CD4-positive, alpha-beta T cell treated with Interleukin-21 for 1 hour (primary cell): ENCODE results near the gene GPR139.

Experiments
- DNase-seq: peaks from one replicate; pipeline ENCODE4 v3.0.0-alpha.2; 2020

The GPR139 gene

DNA sequence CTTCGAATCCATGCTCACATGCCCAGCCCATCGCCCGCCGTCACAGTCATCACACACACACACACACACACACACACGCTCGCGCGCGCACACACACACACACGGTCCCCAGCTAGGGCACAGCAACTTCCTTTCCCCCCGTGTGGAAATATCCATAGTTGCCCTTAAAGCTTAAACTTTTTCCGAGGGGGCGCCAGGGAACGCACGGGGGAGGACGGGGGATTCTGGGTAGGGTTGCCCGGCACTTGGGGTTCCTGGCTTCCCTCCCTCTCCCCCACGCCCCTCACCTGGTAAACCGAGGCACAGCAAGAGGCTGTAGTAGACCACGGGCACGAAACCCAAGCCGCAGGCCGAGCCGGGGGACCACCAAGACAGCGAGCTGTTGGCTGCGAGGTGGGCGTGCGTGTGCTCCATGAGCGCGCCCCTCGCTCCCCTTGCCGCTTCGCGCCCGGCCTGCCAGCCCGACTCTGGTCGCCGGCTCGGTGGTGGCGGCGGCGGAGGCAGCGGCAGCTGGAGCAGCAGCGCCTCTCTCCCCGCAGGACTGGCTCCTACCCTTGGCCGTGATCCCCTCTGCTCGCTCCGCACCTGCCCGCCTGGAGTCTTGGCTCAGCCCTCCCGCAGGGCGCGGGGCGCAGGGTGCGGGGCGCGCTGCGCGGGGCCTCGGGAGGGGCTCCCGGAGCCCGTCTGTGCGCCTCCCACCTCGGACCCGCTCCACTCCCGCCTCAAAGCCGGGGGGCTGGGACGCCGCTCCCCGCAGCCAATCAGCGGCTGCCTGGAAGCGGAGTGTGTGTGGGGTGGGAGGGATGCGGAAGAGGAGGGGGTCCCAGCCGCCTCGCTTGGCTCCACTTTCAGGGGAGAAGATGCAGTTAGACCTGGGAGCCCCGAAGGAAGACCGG is at the start of gene GPR139:
Gene GPR139 (minus strand): TSS at position 688 of the 896 bp plus-strand sequence. CDS start 274 bp downstream, at position 414.
- no peak for DNase-seq

DNA sequence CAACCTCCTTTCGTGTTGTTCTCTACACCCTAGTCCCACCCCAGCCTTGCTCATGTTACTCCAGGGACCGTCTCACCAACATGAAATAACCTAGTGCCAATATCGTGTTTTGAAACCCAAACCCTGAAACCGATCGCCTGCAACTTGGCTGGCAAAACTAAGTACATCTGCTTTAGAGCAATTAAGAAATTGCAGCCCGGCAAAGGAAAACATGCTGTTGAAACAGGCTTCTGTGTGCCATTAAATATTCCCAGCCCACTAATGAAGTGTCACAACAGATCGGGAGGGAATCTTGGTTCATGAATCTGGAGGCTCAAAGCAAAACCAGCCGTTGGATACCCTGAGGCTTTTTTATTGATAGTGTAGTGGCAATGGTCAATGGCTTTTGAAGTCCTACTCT is 48.3 kb upstream of the GPR139 start:
- no peak for DNase-seq

DNA sequence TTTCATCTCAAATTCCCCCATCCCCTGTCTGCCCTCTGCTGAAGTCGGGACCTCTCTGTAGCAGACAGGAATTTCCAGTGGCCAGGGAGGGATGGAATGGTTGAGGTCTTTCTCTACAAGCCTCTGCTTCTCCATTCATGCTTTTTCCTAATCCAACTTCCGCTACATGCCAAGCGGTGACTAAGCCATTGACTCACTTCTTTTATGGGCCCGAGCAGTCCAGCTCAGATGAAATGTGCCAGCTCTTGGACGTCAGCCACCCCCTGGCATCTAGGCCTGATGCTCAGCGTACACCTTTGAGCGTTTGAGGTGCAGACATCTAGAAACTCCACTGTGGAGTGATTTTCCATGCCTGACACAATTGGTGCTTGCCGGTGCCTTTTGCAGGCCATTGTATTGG is 40.7 kb upstream of the GPR139 start:
- DNase-seq = no peak

DNA sequence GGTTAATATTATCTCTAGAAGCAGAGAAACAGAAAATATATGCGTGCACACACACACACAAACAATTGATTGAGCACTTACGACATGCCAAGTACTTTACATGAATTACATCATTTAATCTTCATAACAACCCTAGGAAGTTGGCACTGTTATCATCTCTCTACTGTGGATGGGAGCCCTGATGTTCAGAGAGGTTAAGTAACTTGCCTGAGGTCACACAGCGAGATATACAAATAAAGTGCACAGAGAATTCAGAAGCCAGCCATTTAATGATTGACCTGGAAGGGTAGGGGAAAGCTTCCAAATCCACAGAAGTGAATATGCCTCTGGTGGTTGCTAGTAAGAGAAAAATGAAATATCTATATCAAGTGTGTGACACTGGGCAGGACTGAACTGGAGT is 37.5 kb upstream of the GPR139 start:
- no peak for DNase-seq

DNA sequence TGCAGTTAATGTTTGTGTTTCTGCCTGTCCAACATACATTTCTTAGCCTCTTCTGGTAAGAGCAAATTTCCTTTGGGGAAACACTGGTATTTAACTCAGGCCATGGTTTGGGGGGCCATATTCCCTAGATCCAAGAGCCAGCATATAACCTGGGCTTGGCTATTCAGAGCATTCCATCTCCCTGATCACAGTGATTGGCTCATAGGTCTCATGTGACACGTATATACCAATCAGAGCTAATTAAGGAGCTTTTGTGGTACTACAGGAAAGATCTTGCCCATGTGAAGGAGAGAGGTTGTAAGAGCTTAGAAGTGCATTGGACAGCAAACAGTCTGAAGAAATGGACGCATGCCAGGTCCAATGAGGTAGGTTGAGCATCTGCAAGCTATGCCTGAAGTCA is 33.4 kb upstream of the GPR139 start:
- DNase-seq = no peak

DNA sequence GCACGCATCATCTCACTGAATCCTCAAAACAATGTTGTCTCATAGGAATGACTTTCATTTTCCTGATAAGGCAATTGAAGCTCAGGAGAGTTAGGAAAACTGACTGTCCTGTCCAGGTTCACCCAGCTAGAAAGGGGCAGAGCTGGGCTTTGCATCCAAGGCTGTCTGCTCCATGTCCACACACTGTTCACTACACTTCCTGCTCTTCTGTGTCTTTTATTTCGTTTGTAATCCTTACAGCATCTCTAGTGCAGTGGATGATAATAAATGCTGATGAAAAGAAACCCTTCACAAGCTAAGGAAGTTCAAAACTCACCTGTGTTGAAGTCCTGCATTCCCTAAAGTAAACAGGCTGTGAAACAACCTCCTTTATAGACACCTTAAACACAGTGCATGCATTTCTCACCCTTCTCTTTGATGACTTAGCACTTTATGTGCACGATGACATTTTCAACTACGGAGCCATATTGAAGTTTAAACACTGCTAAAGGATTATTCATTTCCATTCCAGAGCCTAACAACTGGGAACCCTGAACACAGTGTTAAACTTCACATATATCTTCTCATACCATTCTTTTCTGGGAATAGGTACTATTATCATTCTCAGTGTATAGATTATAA is 31.0 kb upstream of the GPR139 start:
- DNase-seq = no peak

DNA sequence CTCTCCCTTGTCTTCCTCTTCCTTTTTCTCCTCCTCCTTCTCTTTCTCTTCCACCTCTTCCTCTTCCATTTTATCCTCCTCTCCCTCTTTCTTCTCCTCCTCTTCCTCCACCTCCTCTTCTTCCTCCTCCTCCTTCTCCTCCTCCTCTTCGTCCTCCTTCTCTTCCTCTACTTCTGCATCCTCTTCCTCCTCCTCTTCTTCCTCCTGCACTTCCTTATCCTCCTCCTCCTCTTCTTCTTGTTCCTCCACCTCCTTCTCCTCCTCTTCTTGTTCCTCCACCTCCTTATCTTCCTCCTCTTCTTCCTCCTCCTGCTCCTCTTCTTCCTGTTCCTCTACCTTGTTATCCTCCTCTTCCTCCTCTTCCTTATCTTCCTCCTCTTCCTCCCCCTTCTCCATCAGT is 28.8 kb upstream of the GPR139 start:
- no peak for DNase-seq

DNA sequence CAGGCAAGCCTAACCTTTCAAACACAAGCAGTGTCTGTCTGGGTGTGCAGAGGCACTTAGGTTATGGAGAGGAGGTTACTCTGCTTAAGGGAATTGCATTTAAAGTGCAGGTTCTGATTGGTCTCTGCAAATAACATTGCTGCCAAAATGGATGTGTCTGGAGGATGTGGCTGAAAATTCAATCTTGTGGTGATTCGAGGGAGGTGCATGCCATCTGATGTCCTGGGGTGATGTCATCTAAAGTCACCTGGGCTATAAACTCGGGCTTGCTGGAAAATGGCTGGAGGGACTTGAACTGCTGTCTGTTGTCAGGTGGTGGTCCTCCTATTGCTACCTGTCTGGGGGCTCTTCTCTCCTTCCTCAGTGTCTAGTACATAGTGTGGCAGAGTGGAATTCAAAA is 28.3 kb upstream of the GPR139 start:
- no peak for DNase-seq

DNA sequence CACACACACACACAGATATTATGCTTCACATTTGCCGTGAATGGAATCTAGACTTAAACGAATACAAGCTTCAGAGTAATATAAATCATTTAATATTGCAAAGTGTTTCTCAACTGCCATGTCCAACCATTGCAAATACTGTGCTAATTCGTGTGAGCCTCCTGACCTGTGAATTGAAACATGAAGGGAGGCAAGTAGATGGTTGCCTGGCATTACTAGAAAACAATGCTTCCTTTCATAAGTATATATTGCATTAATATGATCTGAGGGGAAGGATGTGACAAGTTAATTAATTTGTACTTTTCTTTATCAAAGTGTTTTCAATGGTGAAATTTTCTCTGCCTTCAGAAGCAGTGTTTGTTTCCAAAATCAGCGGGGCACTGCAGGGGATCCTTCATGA is 25.7 kb upstream of the GPR139 start:
- no peak for DNase-seq

DNA sequence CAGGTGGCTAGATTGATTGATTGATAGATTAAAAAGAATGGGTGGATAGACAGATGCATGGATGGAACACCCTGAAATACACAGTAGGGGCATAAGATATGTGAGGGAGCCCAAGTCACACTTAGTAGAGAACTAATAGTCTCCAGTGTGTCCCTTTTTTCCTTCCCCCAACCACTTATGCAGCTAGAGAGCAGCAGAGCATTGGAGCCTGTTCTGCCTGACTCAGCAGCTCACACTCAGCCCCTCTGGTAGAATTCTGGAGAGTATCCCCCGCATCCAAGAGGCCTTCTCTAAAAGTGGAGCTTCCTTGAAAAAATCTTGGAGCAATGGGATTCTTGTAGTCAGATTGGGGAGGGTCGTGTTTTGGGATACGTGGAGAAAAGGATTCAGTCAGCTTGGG is 20.5 kb upstream of the GPR139 start:
- DNase-seq = no peak

DNA sequence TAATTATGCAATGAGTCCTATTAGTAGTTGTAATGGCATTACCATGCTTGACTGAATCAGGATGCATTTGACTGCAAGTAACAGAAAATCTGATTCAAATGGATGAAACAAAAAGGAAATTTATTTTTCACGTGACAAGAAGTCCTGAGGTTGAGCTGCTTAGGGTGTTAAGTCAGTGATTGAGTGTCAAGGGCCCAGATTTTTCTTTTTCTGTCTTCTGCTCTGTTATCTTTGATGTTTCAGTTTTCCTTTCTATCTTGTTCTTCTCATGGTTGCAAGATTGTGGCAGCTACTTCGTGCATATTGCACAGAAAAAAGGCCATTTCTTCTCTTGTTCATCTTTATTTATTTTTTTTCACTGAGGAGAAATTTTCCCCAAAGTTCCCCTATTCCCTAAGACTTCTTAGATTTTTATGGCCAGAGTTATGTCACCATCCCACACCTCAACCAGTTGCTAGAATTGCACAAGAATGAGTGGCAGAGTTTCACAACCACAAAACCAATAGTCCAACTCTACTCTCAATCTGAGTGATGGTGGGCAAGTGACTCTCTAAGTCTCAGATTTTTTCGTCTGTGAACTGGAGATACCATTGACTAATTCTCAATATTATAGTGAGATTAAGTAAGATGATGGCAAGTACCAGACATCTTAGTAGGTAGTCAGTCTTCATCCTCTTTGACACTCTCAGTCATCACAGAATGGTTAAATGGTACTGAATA is 15.7 kb upstream of the GPR139 start:
- DNase-seq = no peak

DNA sequence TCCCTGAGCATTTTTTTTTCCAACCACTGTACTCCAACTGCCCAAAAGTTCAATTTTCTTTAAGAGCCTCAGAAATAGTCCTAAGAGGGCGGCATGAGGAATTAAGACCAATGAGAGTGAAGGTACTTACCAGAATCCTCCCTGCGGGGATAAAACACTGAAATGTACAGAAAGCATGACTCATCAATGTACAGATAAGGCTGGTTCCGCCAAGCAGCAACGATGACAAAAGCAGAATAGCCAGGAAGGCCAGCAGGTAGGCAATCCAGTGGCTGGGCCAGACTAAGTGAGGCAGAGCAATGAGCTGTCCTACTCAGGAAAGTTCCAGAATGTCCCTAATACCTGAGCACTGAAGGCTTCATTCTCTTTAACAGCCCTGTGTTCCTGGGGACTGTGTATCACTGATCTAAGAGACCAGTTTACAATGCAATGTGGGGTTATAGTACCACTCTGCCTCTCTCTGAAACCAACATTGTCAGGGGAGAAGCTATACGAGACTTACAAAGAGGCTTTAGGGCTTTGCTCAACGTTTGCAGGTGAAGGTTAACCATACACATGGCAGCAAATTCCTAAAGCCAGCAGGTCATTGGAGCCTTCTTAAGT is 11.0 kb upstream of the GPR139 start:
- DNase-seq = no peak

DNA sequence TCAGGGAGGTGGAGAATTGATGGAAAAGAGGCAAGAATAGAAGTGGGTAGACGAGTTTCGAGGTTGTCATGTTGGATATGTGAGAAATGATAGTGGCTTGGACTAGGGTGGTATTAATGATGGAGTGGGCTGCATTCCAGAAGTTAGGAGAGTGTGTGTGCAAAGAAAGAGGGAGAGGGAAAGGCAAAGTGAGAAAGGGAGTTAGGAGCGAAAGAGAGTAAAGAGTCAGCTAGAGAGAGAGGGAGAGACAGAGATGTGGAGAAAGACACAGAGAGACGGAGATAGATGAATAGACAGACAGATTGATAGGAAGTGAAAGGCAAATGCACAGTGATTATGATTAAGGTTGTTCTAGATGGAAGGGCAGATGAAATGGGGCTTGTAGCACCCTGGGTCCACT is 5.4 kb upstream of the GPR139 start:
- DNase-seq = no peak

DNA sequence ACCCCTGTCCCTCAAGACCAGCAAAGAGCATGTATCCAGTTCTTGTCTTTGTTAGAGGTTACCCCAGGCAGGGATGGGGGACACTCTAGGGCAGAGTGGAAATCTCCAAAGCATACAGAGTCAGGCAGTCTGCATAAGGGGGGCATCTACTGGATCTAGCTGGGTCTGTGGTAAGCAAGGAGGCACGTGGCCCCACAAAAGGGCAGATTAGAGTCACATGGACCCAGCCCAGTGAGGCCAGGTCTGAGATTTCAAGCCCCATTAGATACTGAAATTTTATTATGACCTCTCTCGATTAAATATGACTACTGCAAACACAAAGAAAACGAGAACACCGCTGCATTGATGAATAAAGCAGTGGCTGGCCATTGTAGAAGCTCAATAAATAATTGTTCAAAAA is 1.6 kb upstream of the GPR139 start:
- DNase-seq = no peak

DNA sequence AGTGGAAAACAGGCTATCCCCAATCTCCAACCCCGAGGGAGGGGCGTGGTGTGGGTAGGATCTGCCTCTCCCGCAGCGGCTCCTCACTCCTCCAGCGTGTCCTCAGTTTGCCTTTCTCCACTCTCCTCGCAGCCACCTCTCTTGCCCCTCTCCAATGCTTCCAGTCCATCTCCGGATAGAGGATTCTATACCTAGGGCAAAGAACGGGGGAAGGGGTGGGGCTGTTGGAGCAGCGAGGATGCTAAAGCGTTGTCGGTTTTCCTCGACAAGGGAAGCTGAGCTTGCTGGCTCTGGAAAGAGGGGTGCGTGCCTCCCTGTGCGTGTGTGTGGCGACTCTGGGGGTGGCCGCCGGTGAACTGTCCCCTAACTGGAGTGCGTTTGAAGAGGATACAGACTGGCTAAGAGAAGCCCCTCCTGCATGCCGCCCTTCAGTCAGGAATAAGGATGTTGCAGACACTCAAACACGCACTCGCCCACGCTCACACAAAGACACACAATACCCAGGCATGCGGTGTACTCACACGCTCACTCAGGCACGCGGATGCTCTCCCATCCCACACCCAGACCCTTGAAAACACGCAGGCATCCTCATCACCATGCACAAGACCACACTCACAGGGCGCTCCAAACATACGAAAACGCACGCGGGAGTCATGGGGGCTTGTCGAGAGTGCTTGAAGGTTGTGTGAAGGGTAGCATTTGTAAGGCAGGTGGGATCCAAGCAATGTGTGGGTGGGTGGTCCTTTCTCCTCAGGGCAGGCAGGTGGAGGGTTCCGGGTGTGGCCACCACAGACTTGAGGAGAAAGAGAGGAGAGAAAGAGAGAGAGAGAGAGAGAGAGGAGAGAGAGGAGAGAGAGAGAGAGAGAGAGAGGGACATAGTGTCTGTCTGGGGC is 655 bp upstream of the GPR139 start:
- no peak for DNase-seq

DNA sequence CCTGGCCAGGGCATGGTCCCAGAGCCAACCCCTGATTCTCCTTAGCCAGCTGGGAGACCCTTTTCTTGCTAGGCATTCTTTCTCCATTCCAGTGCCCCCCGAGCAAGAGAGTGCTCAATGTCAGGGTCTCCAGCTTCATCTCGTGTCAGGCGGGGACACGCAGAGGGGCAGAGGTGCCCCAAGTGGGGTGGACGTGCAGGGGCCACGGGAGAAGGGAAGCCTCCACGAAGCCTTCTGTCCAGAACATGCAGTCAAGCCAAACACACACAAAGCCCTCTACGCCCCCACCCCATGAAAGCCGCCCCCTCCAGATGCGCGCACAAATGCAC is 852 bp downstream of the GPR139 start:
- no peak for DNase-seq

DNA sequence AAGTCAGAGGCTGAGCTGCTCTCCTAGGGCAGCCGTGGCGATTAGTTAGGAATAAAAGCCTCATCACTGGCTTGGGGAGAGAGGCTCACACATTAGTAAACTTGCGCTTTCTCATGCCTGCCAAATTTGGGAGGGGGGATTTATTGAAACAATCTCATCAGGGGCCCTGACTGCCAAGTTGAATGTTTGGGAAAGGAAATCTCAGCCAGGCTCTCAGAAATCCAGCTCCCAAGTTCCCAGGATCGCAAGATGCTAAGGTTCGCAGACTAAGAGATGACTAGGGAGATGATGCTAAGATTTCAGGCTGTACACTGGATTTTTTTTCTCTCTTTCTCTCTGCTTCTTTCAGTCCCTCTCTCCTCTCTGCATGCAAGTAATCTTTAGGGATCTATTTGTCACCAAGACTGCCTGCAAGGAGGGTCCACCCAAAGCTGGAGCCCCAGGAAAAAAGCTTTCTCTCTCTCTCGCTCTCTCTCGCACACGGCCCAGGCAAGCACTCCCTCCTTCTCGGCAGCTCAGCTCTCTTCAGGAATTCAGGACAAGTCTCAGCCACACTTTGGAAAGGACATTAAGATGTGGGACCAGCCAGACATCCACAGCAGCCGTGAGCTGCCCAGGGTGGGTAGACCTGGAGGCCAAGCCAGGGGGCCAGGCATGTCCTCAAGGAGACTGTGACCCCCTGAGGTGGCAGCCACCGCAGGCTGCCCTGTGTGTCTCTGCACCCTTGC is 1.4 kb downstream of the GPR139 start:
- DNase-seq = no peak

DNA sequence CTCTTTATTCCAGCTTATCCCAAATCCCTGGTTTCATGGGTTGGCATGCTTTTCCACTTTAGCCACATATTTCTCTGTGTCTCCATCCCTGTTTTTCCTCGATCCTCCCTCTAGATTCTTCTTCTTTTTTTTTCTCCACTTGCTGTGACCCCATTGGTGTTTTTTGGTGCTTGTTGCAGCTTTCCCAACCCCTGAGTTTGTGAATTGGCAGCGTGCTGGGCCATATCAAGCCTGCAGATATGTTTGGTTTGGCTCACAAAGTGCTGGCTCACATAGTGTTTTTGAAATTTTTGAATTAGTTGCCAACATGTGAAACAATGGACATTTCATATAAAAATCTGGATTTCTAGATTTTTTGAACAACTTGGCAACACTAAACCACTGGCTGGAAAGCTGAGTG is 8.8 kb downstream of the GPR139 start:
- no peak for DNase-seq

DNA sequence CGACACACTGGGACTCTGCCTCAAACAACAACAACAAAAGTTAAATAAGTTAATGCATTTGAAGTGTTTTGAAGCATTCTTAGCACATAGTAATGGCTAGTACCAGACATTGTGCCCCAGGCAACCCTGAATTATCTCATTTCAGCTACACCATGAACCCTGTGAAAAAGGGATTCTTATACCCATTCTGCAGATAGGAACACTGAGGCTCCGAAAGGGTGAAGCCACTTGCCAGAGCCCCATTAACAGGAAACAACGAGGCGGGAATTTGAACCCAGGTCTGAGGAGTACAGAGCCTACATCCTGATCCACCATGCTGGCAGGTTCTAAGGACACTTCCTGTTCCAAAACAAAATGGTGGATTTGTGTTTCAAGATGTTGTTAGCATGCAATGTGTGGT is 9.2 kb downstream of the GPR139 start:
- DNase-seq = no peak

DNA sequence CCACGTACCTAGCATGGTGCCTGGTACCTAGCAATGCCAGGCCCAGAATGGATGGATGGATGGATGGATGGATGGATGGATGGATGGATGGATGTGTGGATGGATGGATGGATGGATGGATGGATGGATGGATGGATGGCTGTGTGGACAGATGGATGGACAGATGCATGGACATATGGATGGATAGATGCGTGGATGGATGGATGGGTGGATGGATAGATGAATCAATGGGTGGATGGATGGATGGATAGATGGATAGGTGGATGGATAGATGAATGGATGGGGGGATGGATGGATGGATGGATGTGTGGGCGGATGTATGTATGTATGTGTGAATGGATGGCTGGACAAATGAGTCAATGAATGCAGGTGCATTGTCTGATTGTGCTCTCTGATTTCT is 12.6 kb downstream of the GPR139 start:
- no peak for DNase-seq

DNA sequence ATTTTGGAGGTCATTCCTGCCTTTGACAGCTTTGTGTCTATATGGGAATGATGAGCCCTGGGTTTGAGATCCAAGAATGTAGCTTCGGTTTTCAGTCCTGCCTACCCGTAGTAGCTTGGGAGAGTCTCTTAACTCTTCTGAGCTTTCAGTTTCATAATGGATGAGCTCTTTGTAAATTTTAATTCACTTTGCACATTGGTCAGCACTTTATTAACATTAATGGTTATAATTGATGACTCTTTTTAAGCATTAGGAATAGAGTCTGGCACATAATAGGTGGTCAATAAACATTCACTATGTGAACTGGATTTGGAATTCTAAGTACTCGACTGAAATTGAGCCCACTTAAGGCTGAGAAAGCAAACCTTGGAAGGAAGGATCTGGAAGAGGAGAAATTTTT is 17.3 kb downstream of the GPR139 start:
- DNase-seq = no peak

DNA sequence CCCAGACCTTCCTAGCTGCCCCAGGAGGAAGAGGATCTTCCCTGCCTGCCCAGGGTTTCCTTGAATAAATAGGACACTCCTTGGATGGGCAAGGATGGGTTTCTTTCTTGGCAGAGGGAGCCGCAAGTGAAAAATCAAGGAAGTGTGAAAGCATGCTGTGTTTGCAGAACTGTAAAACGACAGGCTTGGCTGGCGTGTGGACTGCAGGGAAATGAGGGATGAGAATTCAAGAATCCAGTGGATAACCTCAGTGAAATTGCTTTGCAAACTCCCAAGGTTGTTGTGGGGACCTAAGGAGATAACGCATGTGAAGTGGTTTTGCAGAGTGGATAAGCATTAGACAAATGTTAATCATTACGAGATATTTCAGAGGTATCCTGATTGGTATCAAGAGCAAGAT is 20.4 kb downstream of the GPR139 start:
- DNase-seq = no peak
